GM12878 (cell line): ENCODE data around the gene PACS1. TPM values are rescaled to one million over a fixed set of nuclear protein-coding genes. Genes with fewer than 3 reads are reported as not detected.

Source experiments
- CBFB ChIP-seq: IDR thresholded peaks from 2 replicates; pipeline ENCODE4 v1.6.1; 2016; ENCODE audit warnings: antibody characterized with exemption, low read depth
- CREB1 ChIP-seq: IDR thresholded peaks from 2 replicates; pipeline ENCODE4 v1.6.1; 2012; ENCODE audit warnings: low read depth, mild to moderate bottlenecking, inconsistent platforms
- EP300 ChIP-seq, 2 experiments: fragments of 150-350 bp in 1 of 2; IDR thresholded peaks; 2 replicates each; pipeline ENCODE4 v1.6.1; 2011 to 2012; ENCODE audit warnings: low read depth in 2 of 2, low read length in 2 of 2, borderline replicate concordance in 1 of 2, improper control_type of control experiment in 1 of 2, inconsistent platforms in 1 of 2; ENCODE audit not compliant: control insufficient read depth in 1 of 2
- GABPA ChIP-seq: IDR thresholded peaks from 2 replicates; pipeline ENCODE4 v1.6.1; 2014; ENCODE audit warnings: antibody characterized with exemption, low read depth, mild to moderate bottlenecking, inconsistent platforms
- HDAC6 ChIP-seq: fragments of 200-600 bp; sonication (generic); IDR thresholded peaks from one replicate; pipeline ENCODE4 v1.8.0; 2017; ENCODE audit warnings: antibody characterized with exemption; ENCODE audit not compliant: unreplicated experiment
- IKZF1 ChIP-seq: fragments of 450-650 bp; conservative IDR thresholded peaks from 2 replicates; pipeline ENCODE4 v1.6.1; 2017; ENCODE audit warnings: antibody characterized with exemption, mild to moderate bottlenecking
- KLF5 ChIP-seq: fragments of 450-650 bp; IDR thresholded peaks from 2 replicates; pipeline ENCODE4 v1.6.1; 2014; ENCODE audit warnings: mild to moderate bottlenecking; ENCODE audit not compliant: partially characterized antibody
- PAX5 ChIP-seq: IDR thresholded peaks from 2 replicates; pipeline ENCODE4 v1.6.1; 2011; ENCODE audit warnings: low read depth, low read length, borderline replicate concordance
- POLR2AphosphoS2 ChIP-seq: IDR thresholded peaks from 2 replicates; pipeline ENCODE4 v1.6.1; 2011; ENCODE audit warnings: low read depth, mild to moderate bottlenecking, low read length, improper control_type of control experiment, moderate library complexity
- POU2F2 ChIP-seq: IDR thresholded peaks from 3 replicates; pipeline ENCODE4 v1.6.1; 2011; ENCODE audit warnings: low read depth, mild to moderate bottlenecking, low read length, borderline replicate concordance
- SMC3 ChIP-seq: IDR thresholded peaks from 2 replicates; pipeline ENCODE4 v1.6.1; 2011; ENCODE audit warnings: low read length, improper control_type of control experiment, borderline replicate concordance
- YBX1 ChIP-seq: fragments of 450-650 bp; IDR thresholded peaks from 2 replicates; pipeline ENCODE4 v1.6.1; 2016; ENCODE audit warnings: antibody characterized with exemption
- ZNF24 ChIP-seq: fragments of 450-650 bp; IDR thresholded peaks from 2 replicates; pipeline ENCODE4 v1.6.1; 2017; ENCODE audit warnings: antibody characterized with exemption, mild to moderate bottlenecking
- ZSCAN29 ChIP-seq: fragments of 450-650 bp; IDR thresholded peaks from 2 replicates; pipeline ENCODE4 v1.6.1; 2017; ENCODE audit warnings: mild to moderate bottlenecking, moderate library complexity
- polyA plus RNA-seq, 11 experiments: library from polyadenylated mRNA; depleted of rRNA in 4 of 11; unstranded in 6 of 11; stranded (reverse) in 5 of 11; fragments of >200 nt; fragmentation: Nextera tagmentation in 4 of 11; fragmentation: Illumina TruSeq in 1 of 11; extraction: Ambion mirVana in 4 of 11; extraction: Trizol in 1 of 11; gene quantifications; 1 replicate in 1 of 11; 2 replicates in 10 of 11; pipeline versions ENCODE4 v1.2.1 to v1.2.3, GENCODE V29; 2011 to 2016; ENCODE audit warnings: inconsistent platforms in 2 of 11, missing spikeins in 2 of 11, low read depth in 1 of 11
- total RNA-seq, 4 experiments: library from RNA; depleted of rRNA in 3 of 4; stranded (reverse); fragments of >200 nt in 3 of 4; fragmentation: Illumina TruSeq in 1 of 4; extraction: Trizol in 1 of 4; gene quantifications; 2 replicates each; pipeline versions ENCODE4 v1.2.1 to v1.2.3, GENCODE V29; 2013 to 2021
- TF ChIP-seq, protein P1 (sequence below): fragments of 450-650 bp; IDR thresholded peaks from 2 replicates; pipeline ENCODE4 v1.6.1; 2017; ENCODE audit warnings: mild to moderate bottlenecking, moderate library complexity
- TF ChIP-seq, protein P2 (sequence below): fragments of 450-650 bp; IDR thresholded peaks from 2 replicates; pipeline ENCODE4 v1.6.1; 2017; ENCODE audit warnings: mild to moderate bottlenecking, moderate library complexity
- TF ChIP-seq, protein P3 (sequence below): fragments of 150-350 bp; IDR thresholded peaks from 2 replicates; pipeline ENCODE4 v1.6.1; 2014; ENCODE audit warnings: mild to moderate bottlenecking, low read depth, low read length

Gene PACS1
- total and polyA plus RNA-seq, 10 of the 15 experiments (the other 5 are each of a cell fraction or from before 2014, with no cell fraction given), result 1.1 to 74.3 (median 17.9) TPM

DNA sequence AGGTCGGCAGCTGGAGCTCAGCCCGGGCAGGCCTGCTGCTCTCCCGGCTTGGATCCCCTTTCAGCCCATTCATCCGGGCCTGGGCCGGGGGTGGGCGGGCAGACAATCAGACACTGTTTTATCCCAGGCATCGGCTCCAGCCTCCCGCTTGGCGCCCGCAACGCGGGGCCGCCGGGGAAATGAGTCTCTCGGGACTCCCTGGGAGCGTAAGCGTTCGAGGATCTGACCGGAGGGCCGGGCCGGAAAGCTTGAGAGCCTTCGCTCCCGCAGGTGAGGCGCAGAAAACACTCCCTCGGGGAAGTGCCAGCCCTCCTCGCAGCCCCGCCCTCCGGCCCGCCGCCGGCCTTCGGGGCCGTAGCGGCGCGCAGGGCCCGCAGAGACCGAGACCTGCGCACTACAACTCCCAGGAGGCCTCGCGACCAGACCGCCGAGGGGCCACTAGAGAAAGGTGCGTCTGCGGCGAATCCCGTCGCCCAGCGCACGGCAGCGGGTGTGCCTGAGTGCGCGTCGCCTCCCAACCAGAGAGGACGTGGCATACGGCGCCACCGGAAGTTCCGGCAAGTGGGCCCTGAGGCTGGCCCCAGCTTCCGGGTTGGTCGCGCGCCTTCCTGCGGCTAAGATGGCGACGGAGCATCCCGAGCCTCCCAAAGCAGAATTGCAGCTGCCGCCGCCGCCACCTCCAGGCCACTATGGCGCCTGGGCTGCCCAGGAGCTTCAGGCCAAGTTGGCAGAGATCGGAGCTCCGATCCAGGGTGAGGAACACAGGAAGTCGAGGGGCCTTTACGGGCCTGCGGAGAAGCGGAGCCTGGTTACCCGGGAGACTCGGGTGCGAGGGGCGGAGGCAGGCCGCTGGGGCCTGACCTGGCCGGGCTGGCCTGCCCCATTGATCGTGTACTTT is 18.1 kb upstream of the PACS1 start, which contains the start of gene SF3B2 (continued):
- TF ChIP-seq YBX1 (no peak), CBFB (peak; percentile 71; the same call in 1 of the 2 replicates), PAX5 (no peak), SMC3 (no peak), EP300 (IDR thresholded peaks at IDR 0.05; ENCODE audit: borderline replicate concordance in 1 of 2, control insufficient read depth in 1 of 2, low read depth in 2 of 2, low read length in 2 of 2) (no peak), ZNF24 (no peak), POLR2AphosphoS2 (peak; percentile 71; the same call in 1 of the 2 replicates), ZSCAN29 (no peak), KLF5 (no peak), POU2F2 (0 out of 3 replicates have a peak, but pooled peaks have one; percentile 9), GABPA (peak; percentile 95), HDAC6 (no peak), IKZF1 (peak; percentile 98), CREB1 (peak; percentile 91)
- TF ChIP-seq, protein P1, sequence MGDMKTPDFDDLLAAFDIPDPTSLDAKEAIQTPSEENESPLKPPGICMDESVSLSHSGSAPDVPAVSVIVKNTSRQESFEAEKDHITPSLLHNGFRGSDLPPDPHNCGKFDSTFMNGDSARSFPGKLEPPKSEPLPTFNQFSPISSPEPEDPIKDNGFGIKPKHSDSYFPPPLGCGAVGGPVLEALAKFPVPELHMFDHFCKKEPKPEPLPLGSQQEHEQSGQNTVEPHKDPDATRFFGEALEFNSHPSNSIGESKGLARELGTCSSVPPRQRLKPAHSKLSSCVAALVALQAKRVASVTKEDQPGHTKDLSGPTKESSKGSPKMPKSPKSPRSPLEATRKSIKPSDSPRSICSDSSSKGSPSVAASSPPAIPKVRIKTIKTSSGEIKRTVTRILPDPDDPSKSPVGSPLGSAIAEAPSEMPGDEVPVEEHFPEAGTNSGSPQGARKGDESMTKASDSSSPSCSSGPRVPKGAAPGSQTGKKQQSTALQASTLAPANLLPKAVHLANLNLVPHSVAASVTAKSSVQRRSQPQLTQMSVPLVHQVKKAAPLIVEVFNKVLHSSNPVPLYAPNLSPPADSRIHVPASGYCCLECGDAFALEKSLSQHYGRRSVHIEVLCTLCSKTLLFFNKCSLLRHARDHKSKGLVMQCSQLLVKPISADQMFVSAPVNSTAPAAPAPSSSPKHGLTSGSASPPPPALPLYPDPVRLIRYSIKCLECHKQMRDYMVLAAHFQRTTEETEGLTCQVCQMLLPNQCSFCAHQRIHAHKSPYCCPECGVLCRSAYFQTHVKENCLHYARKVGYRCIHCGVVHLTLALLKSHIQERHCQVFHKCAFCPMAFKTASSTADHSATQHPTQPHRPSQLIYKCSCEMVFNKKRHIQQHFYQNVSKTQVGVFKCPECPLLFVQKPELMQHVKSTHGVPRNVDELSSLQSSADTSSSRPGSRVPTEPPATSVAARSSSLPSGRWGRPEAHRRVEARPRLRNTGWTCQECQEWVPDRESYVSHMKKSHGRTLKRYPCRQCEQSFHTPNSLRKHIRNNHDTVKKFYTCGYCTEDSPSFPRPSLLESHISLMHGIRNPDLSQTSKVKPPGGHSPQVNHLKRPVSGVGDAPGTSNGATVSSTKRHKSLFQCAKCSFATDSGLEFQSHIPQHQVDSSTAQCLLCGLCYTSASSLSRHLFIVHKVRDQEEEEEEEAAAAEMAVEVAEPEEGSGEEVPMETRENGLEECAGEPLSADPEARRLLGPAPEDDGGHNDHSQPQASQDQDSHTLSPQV, result no peak
- TF ChIP-seq, protein P2, sequence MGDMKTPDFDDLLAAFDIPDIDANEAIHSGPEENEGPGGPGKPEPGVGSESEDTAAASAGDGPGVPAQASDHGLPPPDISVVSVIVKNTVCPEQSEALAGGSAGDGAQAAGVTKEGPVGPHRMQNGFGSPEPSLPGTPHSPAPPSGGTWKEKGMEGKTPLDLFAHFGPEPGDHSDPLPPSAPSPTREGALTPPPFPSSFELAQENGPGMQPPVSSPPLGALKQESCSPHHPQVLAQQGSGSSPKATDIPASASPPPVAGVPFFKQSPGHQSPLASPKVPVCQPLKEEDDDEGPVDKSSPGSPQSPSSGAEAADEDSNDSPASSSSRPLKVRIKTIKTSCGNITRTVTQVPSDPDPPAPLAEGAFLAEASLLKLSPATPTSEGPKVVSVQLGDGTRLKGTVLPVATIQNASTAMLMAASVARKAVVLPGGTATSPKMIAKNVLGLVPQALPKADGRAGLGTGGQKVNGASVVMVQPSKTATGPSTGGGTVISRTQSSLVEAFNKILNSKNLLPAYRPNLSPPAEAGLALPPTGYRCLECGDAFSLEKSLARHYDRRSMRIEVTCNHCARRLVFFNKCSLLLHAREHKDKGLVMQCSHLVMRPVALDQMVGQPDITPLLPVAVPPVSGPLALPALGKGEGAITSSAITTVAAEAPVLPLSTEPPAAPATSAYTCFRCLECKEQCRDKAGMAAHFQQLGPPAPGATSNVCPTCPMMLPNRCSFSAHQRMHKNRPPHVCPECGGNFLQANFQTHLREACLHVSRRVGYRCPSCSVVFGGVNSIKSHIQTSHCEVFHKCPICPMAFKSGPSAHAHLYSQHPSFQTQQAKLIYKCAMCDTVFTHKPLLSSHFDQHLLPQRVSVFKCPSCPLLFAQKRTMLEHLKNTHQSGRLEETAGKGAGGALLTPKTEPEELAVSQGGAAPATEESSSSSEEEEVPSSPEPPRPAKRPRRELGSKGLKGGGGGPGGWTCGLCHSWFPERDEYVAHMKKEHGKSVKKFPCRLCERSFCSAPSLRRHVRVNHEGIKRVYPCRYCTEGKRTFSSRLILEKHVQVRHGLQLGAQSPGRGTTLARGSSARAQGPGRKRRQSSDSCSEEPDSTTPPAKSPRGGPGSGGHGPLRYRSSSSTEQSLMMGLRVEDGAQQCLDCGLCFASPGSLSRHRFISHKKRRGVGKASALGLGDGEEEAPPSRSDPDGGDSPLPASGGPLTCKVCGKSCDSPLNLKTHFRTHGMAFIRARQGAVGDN, result no peak
- TF ChIP-seq, protein P3, sequence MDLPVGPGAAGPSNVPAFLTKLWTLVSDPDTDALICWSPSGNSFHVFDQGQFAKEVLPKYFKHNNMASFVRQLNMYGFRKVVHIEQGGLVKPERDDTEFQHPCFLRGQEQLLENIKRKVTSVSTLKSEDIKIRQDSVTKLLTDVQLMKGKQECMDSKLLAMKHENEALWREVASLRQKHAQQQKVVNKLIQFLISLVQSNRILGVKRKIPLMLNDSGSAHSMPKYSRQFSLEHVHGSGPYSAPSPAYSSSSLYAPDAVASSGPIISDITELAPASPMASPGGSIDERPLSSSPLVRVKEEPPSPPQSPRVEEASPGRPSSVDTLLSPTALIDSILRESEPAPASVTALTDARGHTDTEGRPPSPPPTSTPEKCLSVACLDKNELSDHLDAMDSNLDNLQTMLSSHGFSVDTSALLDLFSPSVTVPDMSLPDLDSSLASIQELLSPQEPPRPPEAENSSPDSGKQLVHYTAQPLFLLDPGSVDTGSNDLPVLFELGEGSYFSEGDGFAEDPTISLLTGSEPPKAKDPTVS, result peak; percentile 43; the same call in 1 of the 2 replicates
